Motor neuron (in vitro differentiated cells): ENCODE measurements around the gene KMT2D. TPM values are rescaled to one million over a fixed set of nuclear protein-coding genes. Genes with fewer than 3 reads are reported as not detected.

Experiments used
- ATAC-seq, 8 experiments: fragments of 200-7000 bp; cut with Tn5 transposase; replicated peaks in 6 of 8; 2 replicates each; pipeline ENCODE4 v1.8.0; 2021; ENCODE audit warnings: mild to moderate bottlenecking in 8 of 8, moderate library complexity in 8 of 8
- H3K27ac ChIP-seq, 2 donors: fragments of 250-450 bp; sonication (Bioruptor Pico); 2 replicates each; pipeline ENCODE4 v1.9.0; 2021; ENCODE audit warnings: antibody characterized with exemption in 2 of 2, mild to moderate bottlenecking in 2 of 2, moderate library complexity in 1 of 2
- H3K4me1 ChIP-seq, 2 donors: fragments of 250-450 bp; sonication (Bioruptor Pico); replicated peaks in 1 of 2; 2 replicates each; pipeline ENCODE4 v1.6.1; 2021; ENCODE audit warnings: antibody characterized with exemption in 2 of 2, mild to moderate bottlenecking in 2 of 2, moderate library complexity in 1 of 2
- H3K4me3 ChIP-seq, 5 donors: fragments of 250-450 bp; sonication (Bioruptor Pico); 2 replicates each; pipeline ENCODE4 v1.9.0; 2021; ENCODE audit warnings: antibody characterized with exemption in 5 of 5, mild to moderate bottlenecking in 5 of 5, moderate library complexity in 4 of 5
- WGBS, 10 experiments: fragments of 450-650 bp; shearing (Covaris generic); methylation state at CpG; one replicate each; pipeline ENCODE4 v1.0.0; 2022; 5-methylcytosine and 5-hydroxymethylcytosine counted together
- in situ Hi-C, 9 experiments: fragments of 400-800 bp; cut with MboI; loops; one replicate each; pipeline ENCODE4 v1.15.0; 2021; ENCODE audit warnings: low sequenced_read_pairs in 9 of 9, low pct_unique_long_range_greater_than_20kb in 2 of 9; ENCODE audit not compliant: unreplicated experiment in 9 of 9
- total RNA-seq, 8 experiments: library from RNA; unstranded; fragments of 300-600 nt; gene quantifications; 2 replicates each; pipeline versions ENCODE4 v1.2.3 to v1.2.4, GENCODE V29; 2022

KMT2D gene
- total RNA-seq, 8 experiments from 2014 or later: 11.7 to 96.4 (median 19.6) TPM

DNA sequence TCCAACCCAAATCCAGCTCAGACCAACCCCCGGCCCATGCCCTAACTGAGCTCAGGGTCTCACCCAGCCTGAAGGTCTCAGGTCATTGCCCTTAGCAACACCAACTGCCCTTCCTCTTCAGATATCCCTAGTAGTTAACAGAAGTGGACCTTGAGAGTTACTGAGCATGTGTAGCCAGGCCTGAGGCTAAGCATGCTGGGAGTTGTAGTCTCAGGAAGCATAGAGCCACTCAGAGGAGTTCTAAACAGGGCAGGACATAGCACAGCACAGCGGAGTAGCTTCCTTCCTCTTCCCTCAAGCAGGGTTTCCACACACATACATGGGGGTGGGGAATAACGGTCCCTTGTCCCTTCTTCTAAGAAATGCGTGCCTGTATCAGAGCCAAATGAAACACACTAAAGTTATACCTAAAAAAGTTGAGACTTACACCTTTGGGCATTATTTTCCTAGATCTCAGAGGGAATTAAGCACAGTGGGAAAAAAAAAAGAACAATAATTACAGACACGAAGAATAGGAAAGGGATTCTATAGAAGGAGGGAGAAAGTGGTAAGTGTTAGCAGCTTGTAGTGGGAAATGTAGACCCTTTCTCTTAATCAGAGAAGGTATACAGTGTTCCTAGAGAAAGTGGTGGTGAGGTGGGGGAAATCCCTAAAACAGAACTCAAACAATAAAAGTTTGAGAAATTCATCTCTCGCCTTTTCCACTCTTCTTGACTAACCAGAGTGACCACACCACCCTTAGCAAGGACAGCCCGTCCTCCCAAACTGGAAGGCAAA is 4.4 kb downstream of the KMT2D start:
- ATAC-seq: peak in 6 of 8 experiments; percentile 15 to 63 (median 25)
- Histone ChIP-seq H3K4me3 (peak overlapping the region in 3 of 5 donors; percentile 1 to 97 (median 3)), H3K27ac (no peak overlapping the region)

DNA sequence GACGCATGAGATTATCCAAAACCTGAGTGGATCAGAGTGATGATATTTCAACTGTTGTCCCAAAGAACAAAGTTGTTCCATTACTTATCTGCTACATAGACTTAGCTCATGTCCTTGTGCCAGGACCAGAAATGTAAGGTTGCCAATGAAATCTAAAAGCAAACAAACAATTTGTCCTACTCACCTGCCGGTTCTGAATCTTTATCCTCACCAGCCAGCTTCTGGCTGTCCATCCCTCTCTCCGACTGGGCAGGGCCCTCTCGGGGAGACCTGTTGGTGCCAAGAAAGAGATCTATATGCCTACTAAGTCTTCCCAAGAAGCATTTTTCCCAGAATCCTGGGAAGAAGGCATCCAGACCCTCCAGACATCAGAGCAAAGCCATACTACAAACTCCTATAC is 5.5 kb downstream of the KMT2D start:
- Histone ChIP-seq H3K27ac (no peak overlapping the region), H3K4me1 (peaks cover 23 to 33% of the 10 kb centered on the region in 2 donors), H3K4me3 (no peak overlapping the region)
- 38 to 100% (median 93%) methylated on average over 1 to 4 of the region's 4 CpGs for WGBS, 10 experiments
- ATAC-seq: no peak
- in situ Hi-C loops: no loop called here

More for the DNA sequence above, 4.4 kb downstream of the KMT2D start:
- peaks cover 23 to 33% of the 10 kb centered on the region in 2 donors for H3K4me1 ChIP-seq
- in situ Hi-C loops: no loop called here
- 8 to 100% (median 48%) methylated on average over 1 to 7 of the region's 7 CpGs; no CpG with 5 or more reads in 1 of the 10 experiments for WGBS, 10 experiments

- no peak for ATAC-seq
- WGBS, 10 experiments: 79 to 100% methylated on average over 2 to 5 of the region's 10 CpGs; no CpG with 5 or more reads in 8 of the 10 experiments
- Histone ChIP-seq H3K27ac (no peak overlapping the region), H3K4me1 (peaks cover 23 to 33% of the 10 kb centered on the region in 2 donors), H3K4me3 (no peak overlapping the region)
- in situ Hi-C loops: no loop called here
Measured at GRCh38 chr12:49054524-49054923, 6.1 kb downstream of the KMT2D start.

DNA sequence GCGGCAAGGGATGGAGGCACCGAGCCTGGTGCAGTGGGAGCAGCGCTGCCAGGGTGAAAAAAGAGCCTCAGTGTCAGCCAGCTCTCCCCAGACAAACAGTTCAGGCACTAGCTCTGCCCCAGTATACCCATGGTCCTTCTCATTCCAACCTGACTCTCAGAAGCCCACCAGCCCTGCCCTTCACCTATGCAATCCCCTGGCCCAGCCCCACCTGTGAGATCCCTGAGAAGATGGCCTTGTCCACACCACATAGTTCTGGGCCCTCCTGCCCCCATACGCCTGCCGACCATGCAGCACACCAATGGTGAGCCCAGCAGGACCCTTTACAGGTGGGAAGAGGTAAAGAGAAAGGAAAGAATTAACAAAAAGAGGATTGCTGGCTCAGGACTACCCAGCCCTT is 6.5 kb downstream of the KMT2D start:
- no peak for ATAC-seq
- H3K4me1 ChIP-seq: peaks cover 23 to 33% of the 10 kb centered on the region in 2 donors
- 94 to 100% (median 100%) methylated on average over 1 to 3 of the region's 5 CpGs; no CpG with 5 or more reads in 6 of the 10 experiments for WGBS, 10 experiments
- in situ Hi-C loops: no loop called here
- no peak overlapping the region for H3K27ac ChIP-seq
- no peak overlapping the region for H3K4me3 ChIP-seq

DNA sequence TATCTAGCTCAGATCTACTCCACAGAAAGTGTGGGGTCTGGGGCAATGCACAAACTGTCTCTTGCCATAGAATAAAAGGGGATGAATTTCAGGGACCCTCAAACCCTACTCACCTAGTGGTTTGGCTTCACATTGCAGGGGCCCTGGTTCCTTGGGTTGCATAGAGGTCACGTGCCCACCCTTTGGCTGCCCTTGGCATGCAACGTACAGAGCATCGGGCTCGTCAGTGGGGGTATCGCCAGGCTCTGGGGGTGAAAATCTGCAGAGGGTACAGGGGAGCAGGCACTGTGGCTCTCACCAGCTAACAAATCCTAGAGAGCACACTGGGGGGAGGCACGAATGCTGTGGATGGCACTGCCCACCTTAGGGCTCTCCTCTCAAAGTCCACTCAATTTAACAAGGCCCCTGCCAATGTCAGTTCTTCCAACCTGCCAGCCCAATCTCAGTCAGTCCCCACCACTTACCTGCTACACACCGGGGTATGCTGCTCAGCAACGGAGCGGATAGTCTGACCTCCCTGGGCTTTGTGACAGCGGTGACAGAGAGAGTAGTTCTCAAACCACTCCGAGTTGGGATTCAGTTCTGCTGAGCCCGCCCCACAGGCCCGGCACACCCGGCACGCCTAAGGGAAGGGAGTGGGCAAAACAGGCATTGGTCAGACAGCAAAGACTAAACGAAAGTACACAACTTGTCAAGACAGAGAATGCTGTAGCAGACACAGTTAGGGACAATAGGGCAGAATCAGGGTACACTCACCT is 8.0 kb downstream of the KMT2D start:
- Histone ChIP-seq H3K4me1 (peaks cover 20 to 25% of the 10 kb centered on the region in 2 donors), H3K27ac (no peak overlapping the region), H3K4me3 (no peak overlapping the region)
- WGBS, 10 experiments: 49 to 96% (median 95%) methylated on average over 2 to 8 of the region's 16 CpGs; no CpG with 5 or more reads in 3 of the 10 experiments
- peak in 5 of 8 experiments; percentile 2 to 74 (median 7) for ATAC-seq
- in situ Hi-C loops: no loop called here

DNA sequence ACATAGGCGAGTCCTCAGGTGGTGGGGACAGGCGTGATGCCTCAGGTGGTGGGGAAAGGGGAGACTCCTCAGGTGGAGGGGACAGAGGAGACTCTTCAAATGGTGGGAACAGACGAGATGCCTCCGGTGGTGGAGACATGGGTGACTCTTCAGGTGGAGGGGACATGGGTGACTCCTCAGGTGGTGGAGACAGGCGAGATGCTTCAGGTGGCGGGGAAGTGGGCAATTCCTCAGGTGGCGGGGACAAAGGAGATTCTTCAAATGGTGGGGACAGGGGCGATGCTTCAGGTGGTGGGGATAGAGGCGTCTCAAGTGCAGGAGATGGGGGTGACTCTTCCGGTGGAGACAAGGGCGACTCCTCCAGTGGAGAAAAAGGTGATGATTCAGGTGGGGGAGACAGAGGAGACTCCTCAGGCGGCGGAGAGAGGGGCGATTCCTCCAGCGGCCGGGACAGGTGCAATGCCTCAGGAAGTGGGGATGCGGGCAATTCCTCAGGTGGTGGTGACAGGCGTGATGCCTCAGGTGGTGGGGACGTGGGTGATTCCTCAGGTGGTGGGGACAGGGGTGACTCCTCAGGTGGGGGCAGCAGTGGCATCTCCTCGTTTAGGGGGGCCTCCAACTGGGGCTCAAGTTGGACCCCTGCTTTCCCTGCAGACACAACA is 8.7 kb downstream of the KMT2D start:
- WGBS, 10 experiments: 90 to 100% methylated on average over 2 of the region's 20 CpGs; no CpG with 5 or more reads in 8 of the 10 experiments

DNA sequence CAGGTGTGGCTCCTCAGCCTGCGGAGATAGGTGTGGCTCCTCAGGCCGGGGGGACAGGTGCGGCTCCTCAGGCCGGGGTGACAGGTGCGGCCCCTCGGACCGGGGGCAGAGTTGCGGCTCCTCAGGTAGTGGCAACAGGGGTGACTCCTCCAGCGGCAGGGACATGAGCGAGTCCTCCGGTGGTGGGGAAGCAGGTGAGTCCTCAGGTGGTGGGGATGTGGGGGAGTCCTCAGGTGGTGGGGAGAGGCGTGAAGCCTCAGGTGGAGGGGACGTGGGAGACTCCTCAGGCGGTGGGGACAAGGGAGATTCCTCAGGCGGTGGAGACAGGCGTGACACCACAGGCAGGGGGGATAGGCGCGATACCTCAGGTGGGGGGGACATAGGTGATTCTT is 9.2 kb downstream of the KMT2D start:
- peaks cover 7 to 12% of the 10 kb centered on the region in 2 donors for H3K4me1 ChIP-seq
- H3K4me3 ChIP-seq: no peak overlapping the region
- ATAC-seq: peak in 4 of 8 experiments; percentile 9 to 20 (median 10)
- WGBS, 10 experiments: 90% methylated on average over 2 of the region's 18 CpGs; no CpG with 5 or more reads in 9 of the 10 experiments
- H3K27ac ChIP-seq: no peak overlapping the region
- in situ Hi-C loops: no loop called here

More for the DNA sequence above, 8.7 kb downstream of the KMT2D start:
- Histone ChIP-seq H3K4me1 (peaks cover 12 to 18% of the 10 kb centered on the region in 2 donors), H3K4me3 (no peak overlapping the region), H3K27ac (no peak overlapping the region)
- peak in 4 of 8 experiments; percentile 6 to 18 (median 12) for ATAC-seq
- in situ Hi-C loops: no loop called here

- in situ Hi-C loops: no loop called here
- H3K4me1 ChIP-seq: peaks cover under 1 to 6% of the 10 kb centered on the region in 2 donors
- H3K27ac ChIP-seq: no peak overlapping the region
- no peak overlapping the region for H3K4me3 ChIP-seq
- 80 to 100% (median 97%) methylated on average over 1 to 6 of the region's 13 CpGs; no CpG with 5 or more reads in 6 of the 10 experiments for WGBS, 10 experiments
- ATAC-seq: no peak
Measured at GRCh38 chr12:49050507-49051372, 9.9 kb downstream of the KMT2D start.

GRCh38 chr12:49049566-49050224 is 10.9 kb downstream of the KMT2D start:
- Histone ChIP-seq H3K27ac (no peak overlapping the region), H3K4me1 (no peaks in the 10 kb centered on the region), H3K4me3 (no peak overlapping the region)
- 62 to 100% (median 100%) methylated on average over 1 to 11 of the region's 20 CpGs; no CpG with 5 or more reads in 3 of the 10 experiments for WGBS, 10 experiments
- ATAC-seq: peak in 2 of 8 experiments; percentile 31 to 65
- in situ Hi-C loops: no loop called here

- no peak for ATAC-seq
- Histone ChIP-seq H3K4me3 (no peak overlapping the region), H3K27ac (no peak overlapping the region), H3K4me1 (no peaks in the 10 kb centered on the region)
- 60 to 100% (median 83%) methylated on average over 1 to 9 of the region's 10 CpGs; no CpG with 5 or more reads in 2 of the 10 experiments for WGBS, 10 experiments
- in situ Hi-C loops: no loop called here
Measured at GRCh38 chr12:49048953-49049352, 11.6 kb downstream of the KMT2D start.

GRCh38 chr12:49046129-49046895 is 14.3 kb downstream of the KMT2D start:
- in situ Hi-C loops: no loop called here
- WGBS, 10 experiments: 81 to 100% (median 93%) methylated on average over 1 to 4 of the region's 12 CpGs; no CpG with 5 or more reads in 6 of the 10 experiments
- Histone ChIP-seq H3K4me3 (no peak overlapping the region), H3K4me1 (no peaks in the 10 kb centered on the region), H3K27ac (no peak overlapping the region)
- ATAC-seq: no peak
